Neural progenitor cell (in vitro differentiated cells): ENCODE data around the gene NR2F1-AS1.

ENCODE experiments used
- CTCF ChIP-seq: fragments of 200-600 bp; sonication (generic); IDR thresholded peaks from 2 replicates; pipeline ENCODE4 v1.5.1; 2017; ENCODE audit warnings: antibody characterized with exemption, mild to moderate bottlenecking
- EZH2 ChIP-seq: fragments of 200-600 bp; sonication (generic); IDR thresholded peaks from 2 replicates; pipeline ENCODE4 v1.6.1; 2017; ENCODE audit warnings: antibody characterized with exemption, mild to moderate bottlenecking, moderate library complexity

DNA sequence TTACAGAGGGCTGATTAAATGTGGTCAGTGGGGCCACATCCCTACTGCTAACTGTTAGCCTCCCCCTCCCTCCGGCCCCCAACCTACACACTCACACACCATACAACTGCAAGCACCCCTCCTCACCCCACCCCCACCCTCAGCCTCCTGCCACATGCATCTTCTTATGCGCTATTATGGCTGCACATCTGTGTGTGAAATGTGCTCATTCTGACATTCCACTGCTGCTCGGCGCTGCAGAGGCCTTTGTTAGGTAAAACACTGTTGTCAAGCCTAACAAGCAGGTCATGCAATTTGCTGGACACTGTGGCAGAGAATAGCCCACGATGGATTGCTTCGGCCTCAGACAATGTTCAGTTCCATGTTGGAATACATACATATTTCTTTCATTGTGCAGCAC is 173.6 kb downstream of the NR2F1-AS1 start:
- TF ChIP-seq EZH2: no peak
- no peak for TF ChIP-seq CTCF
